Cerebellar nuclear complex (tissue), 1 donor: ENCODE results near the gene RUVBL1.
A peak's percentile ranks its signal among the peaks of the same experiment; 100 is the strongest.

ENCODE experiments used
- DNase-seq, 2 experiments: peaks; one replicate each; lab custom pipeline; 2025; lab: John Stamatoyannopoulos, UW

Gene RUVBL1

GRCh38 chr3:128133273-128133883, 9.8 kb upstream of the RUVBL1 start:
- no peak for DNase-seq

GRCh38 chr3:128131897-128132646, 8.5 kb upstream of the RUVBL1 start:
- no peak for DNase-seq

GRCh38 chr3:128128251-128128650, 4.6 kb upstream of the RUVBL1 start:
- DNase-seq = no peak

GRCh38 chr3:128127236-128127635, 3.6 kb upstream of the RUVBL1 start:
- no peak for DNase-seq

- no peak for DNase-seq
These were observed 465 bp downstream of the RUVBL1 start for GRCh38 chr3:128123156-128123537.

- DNase-seq = no peak
These were observed 1.6 kb downstream of the RUVBL1 start for GRCh38 chr3:128122013-128122412.

- no peak for DNase-seq
These were observed 9.5 kb downstream of the RUVBL1 start for GRCh38 chr3:128113817-128114794.

GRCh38 chr3:128112357-128112968, 11.1 kb downstream of the RUVBL1 start:
- no peak for DNase-seq

- no peak for DNase-seq
These were observed 12.5 kb downstream of the RUVBL1 start for GRCh38 chr3:128111147-128111546.

- DNase-seq = no peak
These were observed 15.8 kb downstream of the RUVBL1 start for GRCh38 chr3:128107834-128108233.

GRCh38 chr3:128103136-128103676, 20.4 kb downstream of the RUVBL1 start:
- DNase-seq = no peak

GRCh38 chr3:128100638-128101037, 23.0 kb downstream of the RUVBL1 start:
- no peak for DNase-seq

- DNase-seq = no peak
These were observed 23.5 kb downstream of the RUVBL1 start for GRCh38 chr3:128100161-128100560.

GRCh38 chr3:128098234-128098633, 25.4 kb downstream of the RUVBL1 start:
- DNase-seq = no peak

- DNase-seq = peak in 1 of 2 experiments; percentile 29
These were observed 28.3 kb downstream of the RUVBL1 start for GRCh38 chr3:128095222-128095703.

- DNase-seq = no peak
These were observed 29.1 kb downstream of the RUVBL1 start for GRCh38 chr3:128094295-128095151.

GRCh38 chr3:128091586-128091985, 32.0 kb downstream of the RUVBL1 start:
- no peak for DNase-seq

GRCh38 chr3:128089135-128089534, 34.5 kb downstream of the RUVBL1 start:
- DNase-seq = no peak

- DNase-seq = no peak
These were observed 39.0 kb downstream of the RUVBL1 start for GRCh38 chr3:128084675-128085021.

- no peak for DNase-seq
These were observed 39.5 kb downstream of the RUVBL1 start for GRCh38 chr3:128083980-128084674.
